Neuronal stem cell (in vitro differentiated cells): ENCODE results near the gene ABHD15.
"Not testable (repeated sequence)": the region's sequence is repeated elsewhere in the genome, so short reads cannot be mapped to it uniquely, and the experiment has no call there.

ENCODE experiments used
- DNase-seq: peaks from one replicate; pipeline ENCODE4 v3.0.0-alpha.2; 2013; ENCODE audit warnings: low spot score
- H2AFZ ChIP-seq: one replicate; pipeline ENCODE4 v1.6.1; 2013; ENCODE audit warnings: mild to moderate bottlenecking, low read length, inconsistent platforms
- H2AK5ac ChIP-seq: 2 replicates; pipeline ENCODE4 v1.6.1; 2013; ENCODE audit warnings: low read depth, mild to moderate bottlenecking, inconsistent platforms, low read length, moderate library complexity, mixed read lengths
- H2BK120ac ChIP-seq: 2 replicates; pipeline ENCODE4 v1.6.1; 2013; ENCODE audit warnings: low read depth, mild to moderate bottlenecking, inconsistent platforms, low read length, moderate library complexity, mixed read lengths
- H2BK12ac ChIP-seq: one replicate; pipeline ENCODE4 v1.6.1; 2013; ENCODE audit warnings: low read length, inconsistent platforms
- H2BK15ac ChIP-seq: 2 replicates; pipeline ENCODE4 v1.6.1; 2013; ENCODE audit warnings: mild to moderate bottlenecking, low read length, inconsistent platforms, mixed read lengths
- H2BK5ac ChIP-seq: one replicate; pipeline ENCODE4 v1.6.1; 2013; ENCODE audit warnings: inconsistent platforms, mild to moderate bottlenecking, low read length, moderate library complexity
- H3K14ac ChIP-seq: one replicate; pipeline ENCODE4 v1.6.1; 2013; ENCODE audit warnings: low read length, inconsistent platforms
- H3K18ac ChIP-seq: 2 replicates; pipeline ENCODE4 v1.6.1; 2013; ENCODE audit warnings: low read length, inconsistent platforms
- H3K23ac ChIP-seq: 2 replicates; pipeline ENCODE4 v1.6.1; 2013; ENCODE audit warnings: low read depth, mild to moderate bottlenecking, mixed read lengths, low read length, inconsistent platforms; ENCODE audit not compliant: poor library complexity
- H3K27ac ChIP-seq: replicated peaks from 3 replicates; pipeline ENCODE4 v1.5.1; 2013; ENCODE audit warnings: low read length, inconsistent platforms
- H3K27me3 ChIP-seq, 3 experiments: 2 replicates each; pipeline ENCODE4 v1.6.1; 2013; ENCODE audit warnings: low read length in 3 of 3, mild to moderate bottlenecking in 2 of 3, inconsistent platforms in 1 of 3, low read depth in 1 of 3, mixed read lengths in 1 of 3, moderate library complexity in 1 of 3; ENCODE audit not compliant: control insufficient read depth in 3 of 3, insufficient read depth in 3 of 3
- H3K36me3 ChIP-seq, 2 donors: replicated peaks in 1 of 2; 2 replicates each; pipeline ENCODE4 v1.6.1; 2013; ENCODE audit warnings: low read length in 2 of 2; ENCODE audit not compliant: control insufficient read depth in 2 of 2, insufficient read depth in 2 of 2
- H3K4ac ChIP-seq: 2 replicates; pipeline ENCODE4 v1.6.1; 2013; ENCODE audit warnings: inconsistent platforms, mild to moderate bottlenecking, low read length, moderate library complexity
- H3K4me1 ChIP-seq, 2 donors: 1 replicate in 1 of 2; 2 replicates in 1 of 2; pipeline ENCODE4 v1.6.1; 2013; ENCODE audit warnings: low read length in 2 of 2, low read depth in 1 of 2; ENCODE audit not compliant: control insufficient read depth in 2 of 2, insufficient read depth in 1 of 2
- H3K4me2 ChIP-seq: one replicate; pipeline ENCODE4 v1.6.1; 2013; ENCODE audit warnings: mild to moderate bottlenecking, low read length, inconsistent platforms; ENCODE audit not compliant: insufficient read depth, poor library complexity, severe bottlenecking
- H3K4me3 ChIP-seq, 2 donors: 2 replicates each; pipeline ENCODE4 v1.5.1; 2013; ENCODE audit warnings: low read length in 2 of 2, mild to moderate bottlenecking in 2 of 2, inconsistent platforms in 1 of 2, moderate library complexity in 1 of 2
- H3K79me1 ChIP-seq: one replicate; pipeline ENCODE4 v1.6.1; 2013; ENCODE audit warnings: low read depth, mild to moderate bottlenecking, inconsistent platforms, low read length, moderate library complexity
- H3K9ac ChIP-seq: one replicate; pipeline ENCODE4 v1.6.1; 2013; ENCODE audit warnings: mild to moderate bottlenecking, low read depth, low read length, inconsistent platforms; ENCODE audit not compliant: poor library complexity
- H3K9me3 ChIP-seq, 2 donors: replicated peaks in 1 of 2; 2 replicates each; pipeline versions ENCODE3 to v1.6.1; 2013; ENCODE audit warnings: low read length in 2 of 2, mild to moderate bottlenecking in 2 of 2, inconsistent platforms in 1 of 2, low read depth in 1 of 2, mixed read lengths in 1 of 2, moderate library complexity in 1 of 2; ENCODE audit not compliant: control insufficient read depth in 2 of 2, insufficient read depth in 1 of 2
- H4K8ac ChIP-seq: one replicate; pipeline ENCODE4 v1.6.1; 2013; ENCODE audit warnings: low read depth, mild to moderate bottlenecking, inconsistent platforms, low read length, moderate library complexity
- H4K91ac ChIP-seq: one replicate; pipeline ENCODE4 v1.6.1; 2013; ENCODE audit warnings: low read length, low read depth, mild to moderate bottlenecking, inconsistent platforms; ENCODE audit not compliant: poor library complexity
- WGBS, 2 donors: extraction: QIAGEN DNeasy Blood & Tissue Kit; methylation state at CpG; one replicate each; pipeline ENCODE4 v1.1.7; 2013; ENCODE audit warnings: missing lambda C conversion rate in 2 of 2, mixed read lengths in 1 of 2; ENCODE audit not compliant: insufficient read length in 2 of 2, insufficient replicate concordance in 1 of 2; ENCODE audit errors: extremely low coverage in 2 of 2; 5-methylcytosine and 5-hydroxymethylcytosine counted together

The ABHD15 gene

DNA sequence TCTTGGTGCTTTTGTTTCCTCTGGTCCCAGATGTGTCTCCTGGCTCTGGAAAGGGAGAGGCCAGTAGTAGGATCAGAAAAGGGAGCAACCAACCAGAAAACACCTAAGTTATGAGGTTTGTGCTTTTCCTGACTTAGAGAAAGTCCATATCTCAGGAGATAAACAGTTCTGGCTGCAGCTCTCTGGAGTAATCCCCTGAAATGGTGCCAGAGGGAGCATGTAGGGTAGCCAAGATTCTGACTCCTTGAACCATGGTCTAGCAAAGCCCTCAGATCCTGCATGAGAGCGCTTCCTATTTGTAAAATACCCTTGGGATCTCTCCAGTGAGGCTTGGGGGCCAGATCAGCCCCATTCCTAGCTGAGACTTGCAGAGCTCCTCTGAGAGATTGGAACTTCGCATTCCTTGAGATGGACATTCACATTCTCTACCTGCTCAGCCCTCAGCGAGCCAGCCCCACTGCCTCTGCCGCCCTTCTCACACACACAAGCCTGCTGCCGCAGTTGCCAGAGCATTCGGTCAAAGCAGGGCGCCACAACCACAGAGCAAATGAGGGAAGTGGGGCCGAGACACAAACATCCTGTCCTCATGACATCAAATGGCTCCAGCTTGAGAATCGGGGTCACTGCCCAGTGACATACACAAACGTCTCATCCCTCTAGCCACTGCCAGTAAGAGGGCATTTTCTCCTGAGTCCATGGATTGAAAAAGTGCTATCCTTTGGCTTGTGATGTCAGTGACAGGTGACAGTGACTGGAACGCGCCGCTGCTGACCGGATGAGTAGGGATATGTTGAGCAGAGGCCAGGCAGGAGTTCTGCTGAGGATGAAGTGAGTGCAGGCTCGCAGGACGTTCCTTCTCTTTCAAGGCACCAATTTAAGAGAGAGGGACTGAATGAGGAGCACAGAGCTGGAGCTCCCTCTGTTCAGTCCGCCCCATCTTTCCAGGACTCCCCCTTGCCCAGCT, 5.0 kb downstream of the ABHD15 start:
- no peak overlapping the region for H2BK12ac ChIP-seq
- H2AK5ac ChIP-seq: no peak overlapping the region
- no peak overlapping the region for H2AFZ ChIP-seq
- H2BK5ac ChIP-seq: no peak overlapping the region
- H3K18ac ChIP-seq: no peak overlapping the region
- no peak overlapping the region for H3K4ac ChIP-seq
- no peak overlapping the region for H3K14ac ChIP-seq
- no peak overlapping the region for H2BK120ac ChIP-seq
- no peak overlapping the region for H3K4me3 ChIP-seq
- no peak overlapping the region for H3K4me2 ChIP-seq
- no peaks in the 10 kb centered on the region for H3K9me3 ChIP-seq
- no peak for DNase-seq
- H3K27me3 ChIP-seq: peaks cover 0 to 24% (median 7%) of the 10 kb centered on the region in 3 experiments
- H3K79me1 ChIP-seq: no peaks in the 10 kb centered on the region
- WGBS, 2 donors: no CpG with 5 or more reads among the region's 17 CpGs
- peaks cover 4 to 5% of the 10 kb centered on the region in 2 donors for H3K4me1 ChIP-seq
- H4K91ac ChIP-seq: no peak overlapping the region
- H4K8ac ChIP-seq: no peak overlapping the region
- H3K36me3 ChIP-seq: peaks cover 0 to 29% of the 10 kb centered on the region in 2 donors
- peak overlapping the region; percentile 60 for H3K9ac ChIP-seq
- H3K23ac ChIP-seq: no peak overlapping the region
- no peak overlapping the region for H3K27ac ChIP-seq
- no peak overlapping the region for H2BK15ac ChIP-seq

DNA sequence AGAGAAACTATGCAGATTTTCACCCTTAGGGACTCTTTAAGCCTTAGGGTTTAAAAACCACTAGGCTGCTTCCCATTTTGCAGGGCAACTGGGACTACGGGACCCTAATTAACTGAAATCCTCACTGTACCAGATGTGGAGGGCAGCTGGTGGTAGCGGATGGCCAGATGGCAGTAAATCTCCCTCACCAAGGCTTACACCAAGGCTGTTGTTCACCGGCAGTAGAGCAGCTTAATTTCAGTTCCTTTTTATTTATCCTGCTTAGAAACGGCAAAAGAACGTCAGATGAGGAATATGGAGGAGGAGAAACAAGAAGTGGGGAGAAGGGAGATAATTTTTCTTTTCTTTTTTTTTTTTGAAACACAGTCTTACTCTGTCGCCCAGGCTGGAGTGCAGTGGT, 6.5 kb downstream of the ABHD15 start:
- DNase-seq: no peak
- no CpG with 5 or more reads among the region's 6 CpGs for WGBS, 2 donors
- H3K27ac ChIP-seq: no peak overlapping the region
- H3K4me3 ChIP-seq: no peak overlapping the region
- H2AFZ ChIP-seq: no peak overlapping the region
- no peak overlapping the region for H2AK5ac ChIP-seq
- H3K9me3 ChIP-seq: no peaks in the 10 kb centered on the region
- no peaks in the 10 kb centered on the region for H3K4me1 ChIP-seq
- no peak overlapping the region for H4K8ac ChIP-seq
- H3K36me3 ChIP-seq: peaks cover 0 to 29% of the 10 kb centered on the region in 2 donors
- no peak overlapping the region for H2BK5ac ChIP-seq
- H2BK15ac ChIP-seq: no peak overlapping the region
- no peak overlapping the region for H4K91ac ChIP-seq
- H3K14ac ChIP-seq: no peak overlapping the region
- no peaks in the 10 kb centered on the region for H3K79me1 ChIP-seq
- no peak overlapping the region for H3K4me2 ChIP-seq
- H3K9ac ChIP-seq: no peak overlapping the region
- no peak overlapping the region for H3K23ac ChIP-seq
- H2BK12ac ChIP-seq: no peak overlapping the region
- H3K27me3 ChIP-seq: peaks cover 0 to 9% (median 0%) of the 10 kb centered on the region in 3 experiments
- no peak overlapping the region for H3K4ac ChIP-seq
- no peak overlapping the region for H2BK120ac ChIP-seq
- H3K18ac ChIP-seq: no peak overlapping the region

DNA sequence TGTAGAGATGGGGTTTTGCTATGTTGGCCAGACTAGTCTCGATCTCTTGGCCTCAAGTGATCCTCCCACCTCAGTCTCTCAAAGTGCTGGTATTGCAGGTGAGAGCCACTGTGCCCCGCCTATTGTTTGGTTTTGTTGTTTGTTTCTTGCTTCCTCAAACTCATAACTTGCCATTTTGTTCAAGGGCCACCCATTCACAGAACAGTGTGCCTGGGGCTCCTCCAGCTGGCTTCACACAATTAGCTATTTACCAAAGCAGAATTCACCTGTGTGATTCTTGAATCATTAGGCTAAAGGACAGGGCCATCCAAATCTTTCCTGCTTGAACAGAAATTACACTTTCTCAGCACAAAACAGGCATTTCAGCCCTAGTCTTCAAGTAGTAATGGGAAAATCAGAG, 7.2 kb downstream of the ABHD15 start:
- no peak overlapping the region for H3K27ac ChIP-seq
- no peak overlapping the region for H2AK5ac ChIP-seq
- no peaks in the 10 kb centered on the region for H3K79me1 ChIP-seq
- H4K8ac ChIP-seq: no peak overlapping the region
- peaks cover 0 to 3% (median 0%) of the 10 kb centered on the region in 3 experiments for H3K27me3 ChIP-seq
- no peak overlapping the region for H4K91ac ChIP-seq
- no peak overlapping the region for H3K4ac ChIP-seq
- no peak overlapping the region for H2AFZ ChIP-seq
- H2BK5ac ChIP-seq: no peak overlapping the region
- no CpG with 5 or more reads among the region's 2 CpGs for WGBS, 2 donors
- no peaks in the 10 kb centered on the region for H3K9me3 ChIP-seq
- H3K4me3 ChIP-seq: no peak overlapping the region
- no peaks in the 10 kb centered on the region for H3K4me1 ChIP-seq
- H3K18ac ChIP-seq: no peak overlapping the region
- H2BK12ac ChIP-seq: no peak overlapping the region
- no peak overlapping the region for H3K23ac ChIP-seq
- peaks cover 0 to 29% of the 10 kb centered on the region in 2 donors for H3K36me3 ChIP-seq
- H3K14ac ChIP-seq: no peak overlapping the region
- DNase-seq: no peak
- no peak overlapping the region for H3K4me2 ChIP-seq
- H2BK120ac ChIP-seq: no peak overlapping the region
- H2BK15ac ChIP-seq: no peak overlapping the region
- no peak overlapping the region for H3K9ac ChIP-seq

DNA sequence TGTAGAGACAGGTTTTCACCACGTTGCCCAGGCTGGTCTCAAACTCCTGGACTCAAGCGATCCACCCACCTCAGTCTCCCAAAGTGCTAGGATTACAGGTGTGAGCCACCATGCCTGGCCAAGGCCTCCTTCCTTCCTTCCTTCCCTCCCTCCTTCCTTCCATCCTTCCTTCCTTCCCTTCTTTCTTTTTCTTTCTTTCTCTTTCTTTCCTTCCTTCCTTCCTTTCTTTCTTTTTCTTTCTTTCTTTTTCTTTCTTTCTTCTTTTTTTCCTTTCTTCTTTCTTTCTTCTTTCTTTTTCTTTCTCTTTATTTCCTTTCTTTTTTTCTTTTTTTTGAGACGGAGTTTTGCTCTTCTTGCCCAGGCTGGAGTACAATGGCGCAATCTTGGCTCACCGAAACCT, 8.7 kb downstream of the ABHD15 start:
- H3K14ac ChIP-seq, H3K79me1 ChIP-seq, H3K4me3 ChIP-seq, H3K4ac ChIP-seq, H3K18ac ChIP-seq, H2AK5ac ChIP-seq, H3K4me2 ChIP-seq, H2AFZ ChIP-seq, H2BK120ac ChIP-seq, H2BK12ac ChIP-seq, H2BK5ac ChIP-seq, DNase-seq, H3K23ac ChIP-seq, H3K27me3 ChIP-seq, H3K9me3 ChIP-seq, H3K27ac ChIP-seq, H4K8ac ChIP-seq, H4K91ac ChIP-seq, H3K9ac ChIP-seq, H2BK15ac ChIP-seq, H3K4me1 ChIP-seq: not testable (repeated sequence)
- WGBS, 2 donors: no CpG with 5 or more reads among the region's 5 CpGs
- peaks cover 0 to 29% of the 10 kb centered on the region in 2 donors for H3K36me3 ChIP-seq
